ENCODE measurements around the gene TBC1D24. TPM values are rescaled to one million over a fixed set of nuclear protein-coding genes. Genes with fewer than 3 reads are reported as not detected.

TBC1D24 gene
- total and polyA plus RNA-seq, 2 experiments from 2014 or later, result 10.2 to 23.6 TPM

DNA sequence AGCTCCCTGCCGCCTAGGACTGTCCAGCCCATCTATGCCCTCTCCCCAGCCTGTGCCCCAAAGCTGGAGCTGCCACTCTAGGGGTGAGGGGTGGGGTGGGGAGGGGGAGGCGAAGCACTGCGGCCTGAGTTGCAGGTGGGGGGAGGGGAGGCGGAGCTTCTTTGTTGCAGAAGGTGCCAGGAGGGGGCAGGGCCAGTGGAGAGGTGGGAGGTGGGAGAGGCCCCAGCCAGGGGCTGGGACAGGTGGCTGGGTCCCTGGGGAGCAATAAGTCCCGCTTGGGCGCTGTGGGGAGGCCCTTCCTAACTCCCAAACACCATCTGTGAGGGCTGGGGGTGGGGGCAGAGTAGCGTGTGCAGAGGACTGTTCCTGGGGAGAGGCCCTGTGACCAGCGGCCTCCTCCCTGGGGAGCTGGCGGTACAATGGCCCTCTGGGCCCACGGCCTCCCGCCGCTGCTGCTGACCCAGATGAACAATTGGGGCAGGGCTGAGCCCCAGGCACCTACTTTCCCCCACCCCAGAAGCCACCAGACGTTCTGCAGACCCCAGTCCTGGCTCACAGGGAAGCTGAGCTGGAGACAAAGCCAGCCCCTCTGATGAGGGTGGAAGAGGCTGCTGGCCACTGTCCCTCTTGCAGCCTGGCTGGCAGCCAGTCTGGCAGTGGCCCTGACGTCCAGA, 6.1 kb upstream of the TBC1D24 start:
- TF ChIP-seq, protein P1, sequence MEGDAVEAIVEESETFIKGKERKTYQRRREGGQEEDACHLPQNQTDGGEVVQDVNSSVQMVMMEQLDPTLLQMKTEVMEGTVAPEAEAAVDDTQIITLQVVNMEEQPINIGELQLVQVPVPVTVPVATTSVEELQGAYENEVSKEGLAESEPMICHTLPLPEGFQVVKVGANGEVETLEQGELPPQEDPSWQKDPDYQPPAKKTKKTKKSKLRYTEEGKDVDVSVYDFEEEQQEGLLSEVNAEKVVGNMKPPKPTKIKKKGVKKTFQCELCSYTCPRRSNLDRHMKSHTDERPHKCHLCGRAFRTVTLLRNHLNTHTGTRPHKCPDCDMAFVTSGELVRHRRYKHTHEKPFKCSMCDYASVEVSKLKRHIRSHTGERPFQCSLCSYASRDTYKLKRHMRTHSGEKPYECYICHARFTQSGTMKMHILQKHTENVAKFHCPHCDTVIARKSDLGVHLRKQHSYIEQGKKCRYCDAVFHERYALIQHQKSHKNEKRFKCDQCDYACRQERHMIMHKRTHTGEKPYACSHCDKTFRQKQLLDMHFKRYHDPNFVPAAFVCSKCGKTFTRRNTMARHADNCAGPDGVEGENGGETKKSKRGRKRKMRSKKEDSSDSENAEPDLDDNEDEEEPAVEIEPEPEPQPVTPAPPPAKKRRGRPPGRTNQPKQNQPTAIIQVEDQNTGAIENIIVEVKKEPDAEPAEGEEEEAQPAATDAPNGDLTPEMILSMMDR (IDR thresholded peaks at IDR 0.05; ENCODE audit: low read depth, low read length), result no peak
- no peak overlapping the region for H3K27ac ChIP-seq
- H3K4me1 ChIP-seq (ENCODE audit: low read depth), result peaks cover 38% of the 10 kb centered on the region
- H3K9me3 ChIP-seq (ENCODE audit: low read depth), result no peaks in the 10 kb centered on the region
- H3K27me3 ChIP-seq, result no peaks in the 10 kb centered on the region
- no peak for DNase-seq (ENCODE audit: low read depth in 1 of 2, low spot score in 1 of 2)
- no peaks in the 10 kb centered on the region for H3K36me3 ChIP-seq
- H3K4me3 ChIP-seq, result no peak overlapping the region

DNA sequence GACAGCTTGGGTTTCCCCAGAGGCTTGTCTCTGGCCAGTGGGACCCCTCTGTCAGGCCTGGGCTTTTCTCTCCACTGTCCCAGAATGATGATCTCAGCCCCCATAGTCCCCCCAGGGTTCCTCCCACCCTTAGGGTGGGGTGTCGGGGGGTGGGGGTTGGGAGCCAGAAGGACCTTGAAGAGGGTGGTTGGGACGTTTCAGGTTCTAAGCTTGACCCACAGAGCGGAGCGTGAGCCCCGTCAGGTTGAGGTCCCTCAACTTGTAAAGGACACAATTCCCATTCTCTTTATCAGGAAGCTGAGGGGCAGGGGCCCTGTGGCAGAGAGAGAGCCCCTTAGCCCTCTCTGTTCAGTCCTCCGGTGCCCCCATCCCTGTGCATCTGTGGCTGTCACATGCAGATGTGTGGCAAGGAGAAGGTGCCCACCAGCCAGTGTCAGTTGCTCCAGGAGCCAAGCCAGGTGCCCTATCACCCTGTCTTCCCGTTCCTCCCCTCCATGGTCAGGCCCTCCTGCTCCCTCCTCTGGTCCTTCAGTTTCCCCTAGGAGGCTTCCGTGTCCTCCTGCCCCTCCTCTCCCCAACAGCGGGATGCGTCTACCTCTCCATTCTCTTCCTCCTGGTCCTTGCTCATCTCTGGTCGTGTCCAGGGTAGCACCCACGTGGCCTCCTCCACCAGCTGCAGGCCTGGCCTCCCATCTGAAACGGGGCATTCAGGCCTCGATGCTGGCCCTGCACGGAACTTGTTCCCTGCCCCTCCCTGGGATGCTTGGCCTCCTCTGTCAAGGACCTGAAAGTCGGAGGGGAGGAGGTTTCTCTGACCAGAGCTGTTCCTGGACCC, 5.3 kb upstream of the TBC1D24 start:
- H3K4me3 ChIP-seq, result no peak overlapping the region
- no peaks in the 10 kb centered on the region for H3K27me3 ChIP-seq
- no peaks in the 10 kb centered on the region for H3K36me3 ChIP-seq
- no peak overlapping the region for H3K27ac ChIP-seq
- DNase-seq (ENCODE audit: low read depth in 1 of 2, low spot score in 1 of 2), result no peak
- peaks cover 38% of the 10 kb centered on the region for H3K4me1 ChIP-seq (ENCODE audit: low read depth)
- H3K9me3 ChIP-seq (ENCODE audit: low read depth), result no peaks in the 10 kb centered on the region
- TF ChIP-seq, protein P1 (IDR thresholded peaks at IDR 0.05; ENCODE audit: low read depth, low read length), result no peak

DNA sequence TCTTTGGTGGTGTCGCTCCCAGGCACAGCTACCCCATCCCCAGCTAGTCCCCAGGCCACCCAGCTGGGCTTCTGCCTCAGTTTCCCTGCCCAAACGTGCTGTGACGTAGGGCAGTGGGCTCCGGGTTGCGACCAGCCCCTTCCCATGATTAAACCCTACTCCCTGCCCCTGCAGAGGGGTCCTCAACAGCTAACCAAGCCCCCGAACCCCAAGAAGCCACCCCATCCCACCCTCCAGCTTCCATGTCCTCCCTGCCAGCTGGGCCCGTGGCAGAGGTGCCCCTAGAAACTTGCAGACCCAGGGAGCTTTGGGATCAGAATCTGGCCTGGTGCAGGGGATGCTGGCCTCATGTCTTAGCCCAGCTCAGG, 4.7 kb upstream of the TBC1D24 start:
- no peaks in the 10 kb centered on the region for H3K36me3 ChIP-seq
- TF ChIP-seq, protein P1 (IDR thresholded peaks at IDR 0.05; ENCODE audit: low read depth, low read length), result no peak
- no peaks in the 10 kb centered on the region for H3K27me3 ChIP-seq
- H3K4me3 ChIP-seq, result no peak overlapping the region
- H3K27ac ChIP-seq, result no peak overlapping the region
- peaks cover 38% of the 10 kb centered on the region for H3K4me1 ChIP-seq (ENCODE audit: low read depth)
- DNase-seq (ENCODE audit: low read depth in 1 of 2, low spot score in 1 of 2), result no peak
- H3K9me3 ChIP-seq (ENCODE audit: low read depth), result no peaks in the 10 kb centered on the region

DNA sequence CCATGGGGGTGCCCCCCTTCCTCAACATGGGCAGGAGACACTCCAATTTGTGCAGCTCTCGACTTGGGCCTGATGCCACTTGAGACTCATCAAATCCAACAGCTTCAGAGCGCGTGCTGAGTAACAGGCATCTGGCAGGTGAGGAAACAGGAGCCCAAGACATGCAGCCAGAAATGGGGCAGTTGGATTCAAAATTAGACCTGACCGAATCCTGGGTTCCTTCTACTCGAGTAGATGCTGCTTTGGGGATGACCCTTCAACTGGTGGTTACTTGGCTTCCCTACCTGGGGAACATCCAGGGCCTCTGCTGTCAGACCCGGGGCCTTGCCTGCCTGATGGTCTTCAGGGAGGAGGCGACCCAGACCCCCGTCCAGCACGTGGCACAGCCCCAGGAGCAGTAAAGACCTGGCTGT, 4.3 kb upstream of the TBC1D24 start:
- Histone ChIP-seq H3K9me3 (ENCODE audit: low read depth) (no peaks in the 10 kb centered on the region), H3K4me3 (peak overlapping the region; percentile 30), H3K27me3 (peaks cover under 1% of the 10 kb centered on the region), H3K36me3 (no peaks in the 10 kb centered on the region), H3K4me1 (ENCODE audit: low read depth) (peaks cover 39% of the 10 kb centered on the region), H3K27ac (no peak overlapping the region)
- TF ChIP-seq, protein P1 (IDR thresholded peaks at IDR 0.05; ENCODE audit: low read depth, low read length), result no peak
- DNase-seq (ENCODE audit: low read depth in 1 of 2, low spot score in 1 of 2), result no peak

DNA sequence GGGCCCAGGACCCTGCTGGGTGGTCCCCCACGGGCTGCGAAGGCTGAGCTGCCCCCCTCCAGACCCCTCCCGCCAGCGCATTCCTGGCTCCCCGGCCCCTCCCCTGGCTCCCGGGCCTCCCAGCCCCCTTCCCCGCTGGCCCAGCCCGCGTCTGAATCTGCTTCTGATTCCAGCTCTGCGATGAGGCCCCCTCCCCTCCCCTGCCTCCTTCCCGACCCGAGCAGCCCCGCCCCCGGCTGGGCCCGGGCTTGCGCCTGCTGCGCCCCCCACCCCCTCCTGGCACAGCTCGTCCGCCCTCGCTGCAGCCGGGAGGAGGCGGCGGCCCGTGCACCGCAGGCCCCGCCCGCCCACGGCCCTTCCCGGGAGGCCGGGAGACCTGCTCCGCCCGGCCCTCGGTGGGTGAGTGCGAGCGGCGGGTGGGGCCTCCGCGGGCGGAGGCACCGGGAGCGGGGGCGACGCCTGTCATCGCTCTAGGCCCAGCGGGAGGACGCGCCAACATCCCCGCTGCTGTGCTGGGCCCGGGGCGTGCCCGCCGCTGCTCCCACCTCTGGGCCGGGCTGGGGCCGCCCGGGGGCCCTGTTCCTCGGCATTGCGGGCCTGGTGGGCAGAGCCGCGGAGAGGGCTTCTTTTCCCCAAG, 3.8 kb upstream of the TBC1D24 start, which contains the start of gene NTN3:
NTN3 (plus strand) TSS at position 282 of the 637 bp plus-strand sequence. CDS start 405 bp downstream, outside the sequence.
- DNase-seq (ENCODE audit: low read depth in 1 of 2, low spot score in 1 of 2), result peak in 1 of 2 donors; percentile 78
- H3K27ac ChIP-seq, result no peak within 1 kb of the TSS
- peaks cover 41% of the 10 kb centered on the region for H3K4me1 ChIP-seq (ENCODE audit: low read depth)
- H3K27me3 ChIP-seq, result peaks cover 6% of the 10 kb centered on the region
- peak within 1 kb of the TSS; percentile 30 for H3K4me3 ChIP-seq
- H3K36me3 ChIP-seq, result no peaks in the 10 kb centered on the region
- TF ChIP-seq, protein P1 (IDR thresholded peaks at IDR 0.05; ENCODE audit: low read depth, low read length), result no peak
- no peaks in the 10 kb centered on the region for H3K9me3 ChIP-seq (ENCODE audit: low read depth)
